Middle frontal gyrus (tissue), 1 donor: Measurements from ENCODE around the gene XCL1.
"Not testable (repeated sequence)": the region's sequence is repeated elsewhere in the genome, so short reads cannot be mapped to it uniquely, and the experiment has no call there.

ENCODE experiments used
- DNase-seq: peaks from one replicate; pipeline ENCODE4 v3.0.0-alpha.2; 2015; ENCODE audit warnings: low spot score; ENCODE audit errors: extremely low spot score

XCL1 gene

GRCh38 chr1:168576245-168576688 is at the start of gene XCL1:
Gene XCL1, plus strand, starts transcription at chr1:168576605. Its CDS starts 33 bp downstream, at chr1:168576638.
- not testable (repeated sequence) for DNase-seq

DNA sequence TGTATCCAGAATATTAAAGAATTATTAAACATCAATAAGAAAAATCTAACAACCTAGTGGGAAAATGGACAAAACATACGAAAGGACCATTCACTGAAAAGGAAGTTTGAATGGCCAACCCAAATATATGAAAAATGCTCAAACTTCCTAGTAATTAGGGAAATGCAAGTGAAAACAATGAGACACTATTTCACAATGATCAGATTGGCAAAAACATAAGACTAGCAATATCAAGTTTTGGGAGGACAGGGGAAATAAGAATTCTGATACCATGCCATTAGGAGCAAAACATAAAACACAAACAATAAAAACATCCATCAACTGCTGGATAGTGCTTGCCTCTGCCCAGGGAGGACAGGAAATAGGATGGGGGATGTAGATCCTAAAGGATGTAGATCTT is 46.9 kb upstream of the XCL1 start:
- DNase-seq, result no peak

DNA sequence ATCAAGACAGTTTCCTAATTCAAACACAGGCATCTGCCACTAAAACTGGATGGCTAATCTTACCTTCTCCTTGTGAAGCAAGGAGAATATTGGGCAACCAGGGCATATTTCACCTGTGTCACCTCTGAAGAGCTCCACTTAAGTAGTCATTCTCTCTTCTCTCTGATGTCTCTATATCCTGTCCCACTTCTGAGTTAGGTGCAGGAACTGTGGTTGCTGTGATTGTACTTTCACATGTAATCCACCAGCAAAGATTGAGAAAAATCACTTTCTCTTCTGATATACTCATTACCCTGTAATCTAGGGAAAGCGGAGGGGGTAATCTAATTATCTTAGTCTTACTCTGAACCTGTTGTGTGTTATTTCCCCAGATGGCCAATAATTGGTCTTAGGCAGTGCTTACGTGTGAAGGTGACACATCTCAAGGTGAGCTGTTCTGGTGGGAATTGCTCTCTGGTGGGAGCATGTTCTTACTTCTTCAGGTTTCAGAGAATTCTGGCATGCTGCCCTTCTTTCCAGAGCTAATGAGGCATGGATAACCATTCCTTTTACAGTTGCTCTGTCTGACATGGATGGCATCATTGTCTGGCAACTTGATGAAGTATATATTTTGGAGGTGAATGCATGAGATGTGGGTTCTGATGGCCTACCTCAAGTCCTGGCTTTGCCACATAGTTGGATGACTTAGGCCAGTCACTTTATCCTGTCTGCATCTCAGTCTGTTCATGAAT is 44.6 kb upstream of the XCL1 start:
- no peak for DNase-seq

DNA sequence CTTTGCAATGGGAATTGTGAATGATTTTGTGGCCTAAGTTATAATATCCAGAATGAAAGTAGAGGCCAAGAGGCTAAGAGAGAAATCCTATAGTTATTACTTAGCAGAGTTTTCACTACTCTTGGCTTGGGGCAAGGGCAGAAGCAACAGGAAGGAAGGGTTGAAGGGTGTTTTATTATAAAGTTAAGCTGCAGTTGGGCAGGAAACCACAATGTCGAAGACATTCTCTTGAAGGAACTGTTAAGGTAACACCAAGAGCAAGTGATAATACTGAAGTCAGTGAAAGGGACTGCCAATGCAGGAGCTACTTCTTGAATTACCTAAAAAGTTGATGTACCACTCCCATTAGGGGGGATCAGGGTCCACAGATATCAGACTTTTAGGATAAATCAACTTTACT is 40.9 kb upstream of the XCL1 start:
- no peak for DNase-seq

- DNase-seq, result not testable (repeated sequence)
Measured at GRCh38 chr1:168540798-168541197, 35.6 kb upstream of the XCL1 start.

- not testable (repeated sequence) for DNase-seq
Measured at GRCh38 chr1:168542978-168543377, 33.4 kb upstream of the XCL1 start.

DNA sequence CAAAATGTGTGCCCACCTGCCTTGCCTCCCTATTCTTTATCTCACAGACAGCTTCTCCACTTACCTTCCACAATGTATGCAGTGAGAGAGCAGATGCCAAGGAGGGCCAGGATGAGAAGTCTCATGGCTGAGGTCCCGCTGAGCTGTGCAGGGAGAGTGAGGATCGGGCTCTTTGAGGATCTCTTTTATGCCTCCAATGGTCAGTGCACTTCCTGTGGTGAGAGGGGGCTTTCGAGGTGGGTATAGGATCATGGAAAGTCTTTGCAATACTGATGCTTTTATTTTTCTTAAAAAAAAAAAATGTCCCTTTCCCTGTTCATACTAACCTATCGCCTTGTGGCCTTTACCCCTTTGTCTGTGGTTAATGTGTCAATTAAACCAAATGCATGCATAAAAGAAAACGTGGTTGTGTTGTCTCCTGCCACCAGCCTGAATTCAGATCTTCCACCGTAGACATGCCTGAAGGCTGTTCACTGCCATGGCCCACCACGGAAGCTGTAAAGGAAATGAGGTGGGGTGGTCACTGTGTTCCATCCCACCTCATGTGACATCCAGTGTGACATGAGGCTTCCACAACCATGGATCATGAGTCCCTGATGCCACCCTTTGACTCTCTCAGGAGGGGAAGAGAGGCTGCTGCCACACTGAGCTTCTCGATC is 32.4 kb upstream of the XCL1 start, which contains the start of gene XCL2:
Gene XCL2, minus strand, starts transcription at position 158 of the 659 bp plus-strand sequence. Its CDS starts 33 bp downstream, at position 125.
- DNase-seq, result not testable (repeated sequence)

DNA sequence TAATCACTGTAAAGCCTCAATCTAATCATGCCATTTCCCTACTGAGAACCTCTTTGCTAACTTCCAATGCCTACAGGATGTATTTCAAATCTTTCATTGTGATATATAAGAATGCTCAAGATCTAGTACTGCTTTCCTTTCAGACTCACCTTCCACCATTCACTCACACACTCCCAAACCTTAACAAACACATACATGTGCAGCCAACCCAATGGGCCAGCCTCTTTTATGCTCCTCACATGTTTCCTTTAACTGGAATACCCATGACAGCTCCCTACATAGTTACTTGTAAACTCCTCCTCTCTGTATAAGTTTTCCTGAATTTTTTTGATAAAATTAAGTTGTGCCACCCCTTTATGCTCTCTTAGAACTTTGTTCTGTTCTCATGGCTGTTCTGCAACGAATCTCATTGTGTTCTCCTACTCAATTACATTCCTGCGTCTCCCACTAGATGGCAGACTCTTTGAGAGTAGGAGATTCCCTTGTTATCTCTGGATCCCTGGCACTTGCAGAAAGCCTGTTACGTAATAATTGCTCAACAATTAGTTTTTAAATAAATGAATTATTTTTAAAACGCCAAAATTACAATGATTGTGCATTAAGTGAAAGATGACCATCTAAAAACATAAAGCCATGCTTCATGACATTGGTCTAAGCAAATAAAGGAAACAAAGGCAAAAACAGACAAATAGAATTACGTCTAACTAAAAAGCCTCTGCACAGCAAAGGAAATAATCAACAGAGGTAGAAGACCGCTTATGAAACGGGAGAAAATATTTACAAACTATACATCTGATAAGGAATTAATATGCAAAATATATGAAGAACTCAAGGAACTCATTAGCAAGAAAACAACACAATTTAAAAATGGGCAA is 30.5 kb upstream of the XCL1 start:
- not testable (repeated sequence) for DNase-seq

- DNase-seq, result not testable (repeated sequence)
Measured at GRCh38 chr1:168546553-168546895, 29.9 kb upstream of the XCL1 start.

DNA sequence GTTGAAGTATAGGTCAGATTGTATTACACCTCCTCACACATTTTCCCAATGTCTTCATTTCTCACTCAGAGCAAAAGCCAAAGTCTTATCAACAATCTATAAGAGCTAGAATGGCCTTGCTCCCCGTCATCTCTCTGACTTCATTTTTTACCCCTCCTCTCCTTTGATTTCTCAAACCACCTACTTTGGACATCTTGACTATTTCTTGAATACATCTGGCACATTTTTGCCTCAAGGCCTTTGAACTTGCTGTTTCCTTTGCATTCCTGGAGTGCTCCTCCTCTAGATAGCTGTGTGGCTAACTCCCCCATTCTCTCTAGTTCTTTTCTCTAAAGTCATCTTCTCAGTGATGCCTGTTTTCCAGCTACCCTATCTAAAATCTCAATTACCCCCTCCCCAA is 25.4 kb upstream of the XCL1 start:
- DNase-seq, result no peak

- no peak for DNase-seq
Measured at GRCh38 chr1:168551688-168552087, 24.7 kb upstream of the XCL1 start.

- DNase-seq, result no peak
Measured at GRCh38 chr1:168552961-168553360, 23.4 kb upstream of the XCL1 start.

- DNase-seq, result no peak
Measured at GRCh38 chr1:168553680-168554553, 22.5 kb upstream of the XCL1 start.

DNA sequence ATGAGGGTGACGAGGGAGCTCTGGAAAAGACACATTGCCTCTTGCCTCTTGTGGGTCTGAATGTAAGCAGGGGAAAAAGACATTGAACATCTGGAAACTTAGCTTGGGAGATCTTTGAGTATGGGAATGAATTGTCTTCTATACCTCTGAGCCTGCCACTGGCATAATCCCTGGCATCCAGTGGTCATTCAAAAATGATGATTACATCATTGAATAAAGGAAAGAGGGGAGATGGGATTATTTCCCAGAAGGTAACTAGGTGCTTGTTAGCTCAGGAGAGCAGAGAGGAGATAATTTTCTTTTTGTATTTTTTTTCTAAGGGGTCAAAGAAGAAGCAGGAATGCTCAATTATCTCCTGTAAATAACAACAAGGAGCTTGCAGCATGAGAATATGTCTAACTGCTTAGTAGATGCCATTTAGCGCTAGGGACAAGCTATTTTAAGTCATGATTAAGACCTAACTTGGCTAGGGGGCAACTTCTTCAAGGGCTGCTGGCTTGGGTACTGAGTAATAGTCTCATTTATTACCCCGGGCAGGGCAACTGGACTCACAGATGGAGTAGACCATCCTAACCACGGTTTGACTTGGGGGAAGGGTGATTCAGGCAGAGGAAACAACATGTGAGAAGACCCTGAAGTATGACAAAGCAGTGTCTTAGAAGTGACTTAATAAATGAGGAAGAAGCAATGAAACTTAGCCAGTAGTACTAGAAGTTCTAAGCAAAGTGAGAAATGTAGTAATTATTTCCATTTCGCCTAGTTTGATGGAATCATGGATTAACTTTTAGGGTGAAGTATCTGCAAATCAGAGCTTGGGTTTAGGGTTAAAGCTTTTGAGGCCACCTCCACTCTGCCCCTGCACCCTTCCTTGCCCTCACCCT is 21.6 kb upstream of the XCL1 start:
- DNase-seq, result no peak

DNA sequence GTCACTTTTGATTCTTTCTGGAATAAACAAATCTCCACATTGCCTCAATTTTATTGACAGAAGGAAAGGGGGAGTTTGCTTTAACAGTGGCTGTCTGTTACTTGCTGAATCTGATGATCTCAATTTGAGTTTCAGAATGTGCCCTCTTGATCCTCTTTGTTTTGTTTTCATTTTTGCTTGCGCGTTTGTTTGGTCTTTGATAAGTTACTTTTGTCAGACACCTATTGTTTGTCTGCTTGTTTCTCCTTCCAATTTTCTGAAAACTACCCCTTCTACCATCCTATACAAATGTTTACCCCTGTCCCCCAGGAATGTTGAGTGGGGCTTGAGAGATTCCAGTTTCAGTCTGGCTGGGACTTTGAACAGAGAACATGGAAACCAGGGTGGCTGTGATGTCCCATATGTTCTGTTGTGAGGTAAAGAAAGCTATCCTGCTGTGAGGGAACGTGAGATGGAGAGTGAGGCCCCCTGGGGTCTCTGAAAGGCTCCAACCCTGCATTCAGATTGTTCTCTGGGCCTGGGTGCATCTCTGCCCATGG is 20.8 kb upstream of the XCL1 start:
- DNase-seq, result no peak

DNA sequence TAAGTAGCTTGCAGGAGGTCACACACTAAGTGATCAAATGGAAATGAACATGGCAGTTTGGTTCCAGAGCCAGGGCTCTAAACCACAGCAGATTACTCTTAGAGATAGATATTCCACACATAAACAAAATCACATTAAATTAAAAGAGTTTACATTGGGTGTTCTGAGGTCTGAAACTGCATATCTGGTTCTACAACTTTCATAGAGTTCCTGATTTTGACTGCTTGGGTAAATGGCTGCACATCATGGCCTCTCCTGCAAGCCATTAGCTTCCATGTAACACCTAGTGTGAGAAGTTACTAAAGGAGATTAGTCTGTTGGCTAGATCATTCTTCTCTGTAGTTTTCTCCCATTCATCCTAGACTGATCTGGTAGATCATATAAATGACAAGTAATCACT is 19.8 kb upstream of the XCL1 start:
- DNase-seq, result no peak

- no peak for DNase-seq
Measured at GRCh38 chr1:168560370-168560769, 16.0 kb upstream of the XCL1 start.

GRCh38 chr1:168561989-168562388 is 14.4 kb upstream of the XCL1 start:
- DNase-seq, result no peak

DNA sequence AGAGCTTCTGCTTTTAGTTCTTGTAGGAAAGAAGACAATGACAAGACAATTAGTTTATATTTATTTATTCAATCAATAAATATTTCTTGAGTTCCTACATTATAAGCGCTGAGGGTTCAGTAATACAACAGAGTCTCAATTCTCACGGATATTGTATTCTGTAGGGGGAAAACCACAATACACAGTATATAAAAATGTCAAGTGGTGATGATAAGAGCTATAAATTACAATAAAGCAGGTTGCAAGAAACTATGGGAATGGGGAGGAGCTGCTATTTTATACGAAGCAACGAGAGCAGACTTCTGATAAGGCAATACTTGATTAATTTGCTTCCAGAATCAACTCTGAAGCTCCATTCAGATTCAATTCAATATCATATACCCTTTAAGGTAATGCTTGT is 10.6 kb upstream of the XCL1 start:
- DNase-seq, result no peak

- DNase-seq, result no peak
Measured at GRCh38 chr1:168567007-168567406, 9.4 kb upstream of the XCL1 start.
